WTC11 (cell line): Measurements from ENCODE around the gene EFEMP2. TPM values are rescaled to one million over a fixed set of nuclear protein-coding genes. Genes with fewer than 3 reads are reported as not detected.
A peak's percentile ranks its signal among the peaks of the same experiment; 100 is the strongest.

Source experiments
- ATAC-seq: fragments of 200-7000 bp; cut with Tn5 transposase; 2 replicates; pipeline ENCODE4 v1.10.0; 2021; ENCODE audit warnings: mild to moderate bottlenecking, moderate library complexity
- CTCF ChIA-PET: fragments of 300-600 bp; sonication (Branson Sonifier 250); formaldehyde crosslinking; loops from one replicate; lab custom pipeline; 2021; ENCODE audit warnings: antibody characterized with exemption; lab: Charles Lee
- POLR2A ChIA-PET: fragments of 350-600 bp; sonication (Branson Sonifier 250); formaldehyde crosslinking; loops from one replicate; lab custom pipeline; 2021; ENCODE audit warnings: antibody characterized with exemption; lab: Charles Lee
- DNase-seq: peaks from one replicate; pipeline ENCODE4 v3.0.0; 2021; ENCODE audit warnings: low spot score
- H3K27ac Mint-ChIP-seq: 2 replicates; pipeline ENCODE4 v1.8.0; 2021; ENCODE audit warnings: mixed read lengths
- H3K27me3 Mint-ChIP-seq: 2 replicates; pipeline ENCODE4 v1.8.0; 2021; ENCODE audit warnings: low read depth, mild to moderate bottlenecking, moderate library complexity, mixed read lengths
- H3K36me3 Mint-ChIP-seq: 2 replicates; pipeline ENCODE4 v1.8.0; 2021; ENCODE audit warnings: mixed read lengths
- H3K4me1 Mint-ChIP-seq: 2 replicates; pipeline ENCODE4 v1.8.0; 2022; ENCODE audit warnings: mixed read lengths
- H3K4me3 Mint-ChIP-seq: 2 replicates; pipeline ENCODE4 v1.8.0; 2021; ENCODE audit warnings: mild to moderate bottlenecking, moderate library complexity, mixed read lengths
- H3K9me3 Mint-ChIP-seq: 2 replicates; pipeline ENCODE4 v1.8.0; 2021; ENCODE audit warnings: mixed read lengths
- ATF1 ChIP-seq: sonication (generic); formaldehyde crosslinking; IDR thresholded peaks from 2 replicates; pipeline ENCODE4 v1.8.1; 2023; ENCODE audit warnings: mild to moderate bottlenecking, moderate library complexity, missing genetic modification reagents
- ATF2 ChIP-seq: sonication (generic); formaldehyde crosslinking; IDR thresholded peaks from 2 replicates; pipeline ENCODE4 v1.8.1; 2022; ENCODE audit warnings: low read depth, missing genetic modification reagents, borderline replicate concordance
- ATF6 ChIP-seq: sonication (generic); formaldehyde crosslinking; IDR thresholded peaks from 2 replicates; pipeline ENCODE4 v1.8.1; 2023; ENCODE audit warnings: mild to moderate bottlenecking, missing genetic modification reagents
- CBFB ChIP-seq: sonication (generic); formaldehyde crosslinking; IDR thresholded peaks from 2 replicates; pipeline ENCODE4 v1.8.1; 2022; ENCODE audit warnings: mild to moderate bottlenecking, low read depth, missing genetic modification reagents
- CREB1 ChIP-seq: sonication (generic); formaldehyde crosslinking; IDR thresholded peaks from 2 replicates; pipeline ENCODE4 v1.8.0; 2023; ENCODE audit warnings: mild to moderate bottlenecking, missing genetic modification reagents
- E2F1 ChIP-seq: sonication (generic); formaldehyde crosslinking; IDR thresholded peaks from 2 replicates; pipeline ENCODE4 v1.8.0; 2022; ENCODE audit warnings: mild to moderate bottlenecking, missing genetic modification reagents
- ESRRA ChIP-seq: sonication (generic); formaldehyde crosslinking; IDR thresholded peaks from 2 replicates; pipeline ENCODE4 v1.8.1; 2022; ENCODE audit warnings: mild to moderate bottlenecking, missing genetic modification reagents, borderline replicate concordance
- ETV6 ChIP-seq: sonication (generic); formaldehyde crosslinking; IDR thresholded peaks from 2 replicates; pipeline ENCODE4 v1.8.1; 2022; ENCODE audit warnings: mild to moderate bottlenecking, missing genetic modification reagents
- FOXP1 ChIP-seq: sonication (generic); formaldehyde crosslinking; IDR thresholded peaks from 2 replicates; pipeline ENCODE4 v1.8.0; 2022; ENCODE audit warnings: missing genetic modification reagents, mild to moderate bottlenecking, moderate library complexity, borderline replicate concordance
- GRHL2 ChIP-seq: fragments of 250-450 bp; sonication (Bioruptor Pico); IDR thresholded peaks from 2 replicates; pipeline ENCODE4 v1.8.0; 2022; ENCODE audit warnings: mild to moderate bottlenecking, moderate library complexity; ENCODE audit not compliant: insufficient replicate concordance, severe bottlenecking
- GTF2I ChIP-seq: fragments of 250-450 bp; sonication (Bioruptor Pico); conservative IDR thresholded peaks from 2 replicates; pipeline ENCODE4 v1.4.0; 2021; ENCODE audit warnings: mild to moderate bottlenecking
- HMGA2 ChIP-seq: fragments of 250-450 bp; sonication (Bioruptor Pico); IDR thresholded peaks from 2 replicates; pipeline ENCODE4 v1.4.0; 2021; ENCODE audit warnings: mild to moderate bottlenecking, moderate library complexity
- IRF2 ChIP-seq: sonication (generic); formaldehyde crosslinking; IDR thresholded peaks from 2 replicates; pipeline ENCODE4 v1.8.0; 2022; ENCODE audit warnings: low read depth, missing genetic modification reagents, borderline replicate concordance
- MAX ChIP-seq: sonication (generic); formaldehyde crosslinking; IDR thresholded peaks from 2 replicates; pipeline ENCODE4 v1.8.0; 2022; ENCODE audit warnings: mild to moderate bottlenecking, missing genetic modification reagents
- MYBL2 ChIP-seq: sonication (generic); formaldehyde crosslinking; IDR thresholded peaks from 2 replicates; pipeline ENCODE4 v1.8.1; 2023; ENCODE audit warnings: mild to moderate bottlenecking, moderate library complexity, missing genetic modification reagents
- NR3C1 ChIP-seq: sonication (generic); formaldehyde crosslinking; conservative IDR thresholded peaks from 2 replicates; pipeline ENCODE4 v1.8.1; 2023; ENCODE audit warnings: low read depth, mild to moderate bottlenecking, missing genetic modification reagents
- RORB ChIP-seq: fragments of 250-450 bp; sonication (Bioruptor Pico); IDR thresholded peaks from 2 replicates; pipeline ENCODE4 v1.9.0; 2021; ENCODE audit warnings: mild to moderate bottlenecking
- SMAD4 ChIP-seq: sonication (generic); formaldehyde crosslinking; IDR thresholded peaks from 2 replicates; pipeline ENCODE4 v1.8.0; 2022; ENCODE audit warnings: mild to moderate bottlenecking, missing genetic modification reagents
- SP1 ChIP-seq: sonication (generic); formaldehyde crosslinking; conservative IDR thresholded peaks from 2 replicates; pipeline ENCODE4 v1.8.1; 2022; ENCODE audit warnings: missing genetic modification reagents
- TP53 ChIP-seq: sonication (generic); formaldehyde crosslinking; IDR thresholded peaks from 2 replicates; pipeline ENCODE4 v1.8.1; 2023; ENCODE audit warnings: mild to moderate bottlenecking, missing genetic modification reagents
- USF1 ChIP-seq: sonication (generic); formaldehyde crosslinking; IDR thresholded peaks from 2 replicates; pipeline ENCODE4 v1.8.0; 2022; ENCODE audit warnings: mild to moderate bottlenecking, missing genetic modification reagents
- ZNF281 ChIP-seq: sonication (generic); formaldehyde crosslinking; IDR thresholded peaks from 2 replicates; pipeline ENCODE4 v1.8.0; 2023; ENCODE audit warnings: mild to moderate bottlenecking, missing genetic modification reagents
- ZNF532 ChIP-seq: fragments of 250-450 bp; sonication (Bioruptor Pico); IDR thresholded peaks from 2 replicates; pipeline ENCODE4 v1.9.0; 2021; ENCODE audit warnings: mild to moderate bottlenecking, borderline replicate concordance
- total RNA-seq: library from RNA; stranded (reverse); gene quantifications from 3 replicates; pipeline ENCODE4 v1.2.3, GENCODE V29; 2021

Gene EFEMP2
- total RNA-seq, 1 experiment from 2014 or later, result 14.2 TPM

- Mint-ChIP-seq H3K9me3 (no peaks in the 10 kb centered on the region), H3K4me3 (peak overlapping the region; percentile 75), H3K4me1 (peaks cover 48% of the 10 kb centered on the region), H3K36me3 (peaks cover 10% of the 10 kb centered on the region), H3K27me3 (peaks cover 15% of the 10 kb centered on the region), H3K27ac (no peak overlapping the region; the same call in 1 of the 2 replicates)
- ChIA-PET POLR2A (interaction anchor here (0.6 to 7.2 kb wide), 14 partner anchors 7 to 179 kb away, joined by 3 to 90 read pairs (median 4); partner anchors contain the start of genes CFL1, FOSL1, KAT5 and MUS81), CTCF (interaction anchor here (0.6 to 11.9 kb wide), 46 partner anchors 7 to 339 kb away, joined by 3 to 539 read pairs (median 6); partner anchors contain the start of genes AP5B1, BANF1, C11orf68 and CFL1)
- ATAC-seq, result peak; percentile 17
- peak; percentile 69 for DNase-seq
- TF ChIP-seq MYBL2 (CRISPR knock-in tag), result peak; percentile 17; the same call in 1 of the 2 replicates
- TF ChIP-seq ATF1 (CRISPR knock-in tag), result no peak
- TF ChIP-seq HMGA2, result no peak
- peak; percentile 12; the same call in 1 of the 2 replicates for TF ChIP-seq CREB1 (CRISPR knock-in tag)
- no peak for TF ChIP-seq E2F1 (CRISPR knock-in tag)
- no peak for TF ChIP-seq ESRRA (CRISPR knock-in tag)
- TF ChIP-seq ATF2 (CRISPR knock-in tag), result peak; percentile 41; the same call in 1 of the 2 replicates
- TF ChIP-seq ZNF532, result no peak
- no peak for TF ChIP-seq USF1
- TF ChIP-seq ZNF281 (CRISPR knock-in tag), result 0 out of 2 replicates have a peak, but pooled peaks have one; percentile 0
- no peak; the same call in 1 of the 2 replicates for TF ChIP-seq ETV6 (CRISPR knock-in tag)
- TF ChIP-seq GTF2I (CRISPR knock-in tag), result no peak
- no peak for TF ChIP-seq SMAD4 (CRISPR knock-in tag)
- no peak for TF ChIP-seq RORB (CRISPR knock-in tag)
- no peak for TF ChIP-seq CBFB (CRISPR knock-in tag)
- no peak for TF ChIP-seq ATF6 (CRISPR knock-in tag)
- TF ChIP-seq IRF2 (CRISPR knock-in tag), result no peak
- 0 out of 2 replicates have a peak, but pooled peaks have one; percentile 37 for TF ChIP-seq SP1
- TF ChIP-seq FOXP1 (CRISPR knock-in tag), result no peak
- no peak for TF ChIP-seq NR3C1
- TF ChIP-seq TP53 (CRISPR knock-in tag), result no peak
- no peak for TF ChIP-seq GRHL2
- 0 out of 2 replicates have a peak, but pooled peaks have one; percentile 16 for TF ChIP-seq MAX (CRISPR knock-in tag)
These were observed 18.9 kb upstream of the EFEMP2 start for GRCh38 chr11:65891219-65892136.
